Activated T-cell treated with anti-CD3 and anti-CD28 coated beads, Interleukin-2, amount 50 U/mL, for 24 hours (primary cell): ENCODE results near the gene IVNS1ABP.
"Not testable (repeated sequence)": the region's sequence is repeated elsewhere in the genome, so short reads cannot be mapped to it uniquely, and the experiment has no call there.

Source experiments
- DNase-seq: peaks from one replicate; pipeline ENCODE4 v3.0.0-alpha.2; 2020
- H3K27ac Mint-ChIP-seq: 2 replicates; pipeline ENCODE4 v1.8.0; 2020; ENCODE audit warnings: mild to moderate bottlenecking, mixed read lengths
- H3K27me3 Mint-ChIP-seq: 2 replicates; pipeline ENCODE4 v1.8.0; 2020; ENCODE audit warnings: mixed read lengths
- H3K36me3 Mint-ChIP-seq: 2 replicates; pipeline ENCODE4 v1.8.0; 2020; ENCODE audit warnings: low read depth, mixed read lengths
- H3K4me1 Mint-ChIP-seq: 2 replicates; pipeline ENCODE4 v1.8.0; 2020; ENCODE audit warnings: low read depth, mixed read lengths
- H3K4me3 Mint-ChIP-seq: 2 replicates; pipeline ENCODE4 v1.8.0; 2020; ENCODE audit warnings: mild to moderate bottlenecking, moderate library complexity, mixed read lengths
- H3K9me3 Mint-ChIP-seq: 2 replicates; pipeline ENCODE4 v1.8.0; 2020; ENCODE audit warnings: mixed read lengths

IVNS1ABP gene

GRCh38 chr1:185267301-185267700, 49.7 kb downstream of the IVNS1ABP start:
- no peaks in the 10 kb centered on the region for H3K36me3 Mint-ChIP-seq
- H3K27me3 Mint-ChIP-seq: no peaks in the 10 kb centered on the region
- no peak for DNase-seq
- H3K9me3 Mint-ChIP-seq: no peaks in the 10 kb centered on the region
- no peak overlapping the region for H3K27ac Mint-ChIP-seq
- no peak overlapping the region for H3K4me3 Mint-ChIP-seq
- H3K4me1 Mint-ChIP-seq: no peaks in the 10 kb centered on the region

- Mint-ChIP-seq H3K36me3 (no peaks in the 10 kb centered on the region), H3K27me3 (no peaks in the 10 kb centered on the region), H3K9me3 (no peaks in the 10 kb centered on the region), H3K4me3 (no peak overlapping the region), H3K4me1 (peaks cover 6% of the 10 kb centered on the region), H3K27ac (no peak overlapping the region)
- DNase-seq: no peak
Measured at GRCh38 chr1:185265314-185265713, 51.7 kb downstream of the IVNS1ABP start.

GRCh38 chr1:185263780-185264179, 53.3 kb downstream of the IVNS1ABP start:
- Mint-ChIP-seq H3K36me3 (no peaks in the 10 kb centered on the region), H3K4me1 (peaks cover 7% of the 10 kb centered on the region), H3K27ac (no peak overlapping the region), H3K4me3 (no peak overlapping the region), H3K27me3 (no peaks in the 10 kb centered on the region), H3K9me3 (peaks cover 5% of the 10 kb centered on the region)
- DNase-seq: no peak

GRCh38 chr1:185263292-185263691, 53.8 kb downstream of the IVNS1ABP start:
- no peaks in the 10 kb centered on the region for H3K27me3 Mint-ChIP-seq
- H3K36me3 Mint-ChIP-seq: no peaks in the 10 kb centered on the region
- no peak overlapping the region for H3K27ac Mint-ChIP-seq
- H3K9me3 Mint-ChIP-seq: peaks cover 5% of the 10 kb centered on the region
- H3K4me3 Mint-ChIP-seq: no peak overlapping the region
- peaks cover 7% of the 10 kb centered on the region for H3K4me1 Mint-ChIP-seq
- no peak for DNase-seq

- Mint-ChIP-seq H3K27ac (no peak overlapping the region), H3K4me3 (no peak overlapping the region), H3K27me3 (no peaks in the 10 kb centered on the region), H3K36me3 (no peaks in the 10 kb centered on the region), H3K4me1 (peaks cover 14% of the 10 kb centered on the region), H3K9me3 (peaks cover 5% of the 10 kb centered on the region)
- DNase-seq: no peak
Measured at GRCh38 chr1:185262151-185262550, 54.9 kb downstream of the IVNS1ABP start.

DNA sequence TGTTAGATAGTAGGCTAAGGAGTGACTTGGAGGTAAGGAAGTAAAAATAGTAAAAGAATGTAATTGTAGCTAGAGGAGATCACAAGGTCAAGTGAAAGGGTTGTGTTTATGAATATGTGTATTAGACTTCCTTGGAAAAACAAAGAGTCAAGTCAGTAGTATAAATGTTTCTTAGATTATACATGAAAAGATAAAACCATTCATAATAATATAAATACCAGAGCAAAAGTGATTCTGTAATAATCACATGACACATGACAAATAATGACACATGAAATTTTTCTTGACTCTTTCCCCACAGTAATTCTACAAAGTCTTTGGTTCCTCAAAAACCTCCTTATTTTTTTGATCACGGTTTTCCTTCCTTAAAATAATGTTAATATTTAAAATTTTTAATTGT, 56.4 kb downstream of the IVNS1ABP start:
- H3K9me3 Mint-ChIP-seq: peaks cover 5% of the 10 kb centered on the region
- DNase-seq: no peak
- no peak overlapping the region for H3K27ac Mint-ChIP-seq
- no peaks in the 10 kb centered on the region for H3K36me3 Mint-ChIP-seq
- no peak overlapping the region for H3K4me3 Mint-ChIP-seq
- no peaks in the 10 kb centered on the region for H3K27me3 Mint-ChIP-seq
- H3K4me1 Mint-ChIP-seq: peaks cover 18% of the 10 kb centered on the region

- DNase-seq: no peak
- Mint-ChIP-seq H3K4me1 (peaks cover 18% of the 10 kb centered on the region), H3K36me3 (peaks cover 2% of the 10 kb centered on the region), H3K9me3 (peaks cover 9% of the 10 kb centered on the region), H3K27me3 (no peaks in the 10 kb centered on the region), H3K27ac (no peak overlapping the region), H3K4me3 (no peak overlapping the region)
Measured at GRCh38 chr1:185258676-185259075, 58.4 kb downstream of the IVNS1ABP start.

DNA sequence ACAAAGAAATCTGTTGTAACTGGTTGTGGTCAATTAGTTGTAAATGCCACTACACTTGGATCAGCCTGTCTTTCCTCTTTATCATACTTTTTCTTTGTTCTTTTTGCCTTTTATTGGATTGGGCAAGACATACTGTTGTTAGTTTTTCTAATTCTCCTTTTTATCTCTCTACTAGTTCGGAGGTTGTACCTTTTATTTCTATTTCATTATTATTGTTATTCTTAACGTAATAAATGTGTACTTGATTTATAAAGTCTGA, 59.2 kb downstream of the IVNS1ABP start:
- Mint-ChIP-seq H3K36me3 (peaks cover 2% of the 10 kb centered on the region), H3K4me3 (peak overlapping the region; percentile 8), H3K27ac (no peak overlapping the region), H3K4me1 (peaks cover 18% of the 10 kb centered on the region), H3K9me3 (peaks cover 9% of the 10 kb centered on the region), H3K27me3 (no peaks in the 10 kb centered on the region)
- no peak for DNase-seq

- not testable (repeated sequence) for H3K27me3 Mint-ChIP-seq, H3K36me3 Mint-ChIP-seq, DNase-seq, H3K9me3 Mint-ChIP-seq
- H3K27ac Mint-ChIP-seq: peak overlapping the region; percentile 63
- peaks cover 18% of the 10 kb centered on the region for H3K4me1 Mint-ChIP-seq
- H3K4me3 Mint-ChIP-seq: peak overlapping the region; percentile 51
Measured at GRCh38 chr1:185257116-185257949, 59.7 kb downstream of the IVNS1ABP start.

- DNase-seq, H3K27ac Mint-ChIP-seq, H3K27me3 Mint-ChIP-seq, H3K9me3 Mint-ChIP-seq, H3K36me3 Mint-ChIP-seq, H3K4me3 Mint-ChIP-seq: not testable (repeated sequence)
- peaks cover 14% of the 10 kb centered on the region for H3K4me1 Mint-ChIP-seq
Measured at GRCh38 chr1:185255595-185255994, 61.4 kb downstream of the IVNS1ABP start.

GRCh38 chr1:185252404-185252803, 64.6 kb downstream of the IVNS1ABP start:
- not testable (repeated sequence) for H3K4me3 Mint-ChIP-seq, H3K27ac Mint-ChIP-seq, H3K9me3 Mint-ChIP-seq, DNase-seq, H3K36me3 Mint-ChIP-seq, H3K27me3 Mint-ChIP-seq
- peaks cover 15% of the 10 kb centered on the region for H3K4me1 Mint-ChIP-seq

DNA sequence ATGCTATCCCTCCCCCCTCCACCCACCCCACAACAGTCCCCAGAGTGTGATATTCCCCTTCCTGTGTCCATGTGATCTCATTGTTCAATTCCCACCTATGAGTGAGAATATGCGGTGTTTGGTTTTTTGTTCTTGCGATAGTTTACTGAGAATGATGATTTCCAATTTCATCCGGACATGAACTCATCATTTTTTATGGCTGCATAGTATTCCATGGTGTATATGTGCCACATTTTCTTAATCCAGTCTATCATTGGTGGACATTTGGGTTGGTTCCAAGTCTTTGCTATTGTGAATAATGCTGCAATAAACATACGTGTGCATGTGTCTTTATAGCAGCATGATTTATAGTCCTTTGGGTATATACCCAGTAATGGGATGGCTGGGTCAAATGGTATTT, 65.1 kb downstream of the IVNS1ABP start:
- H3K36me3 Mint-ChIP-seq, H3K27me3 Mint-ChIP-seq, H3K4me3 Mint-ChIP-seq, H3K9me3 Mint-ChIP-seq, DNase-seq, H3K27ac Mint-ChIP-seq: not testable (repeated sequence)
- H3K4me1 Mint-ChIP-seq: peaks cover 15% of the 10 kb centered on the region

DNA sequence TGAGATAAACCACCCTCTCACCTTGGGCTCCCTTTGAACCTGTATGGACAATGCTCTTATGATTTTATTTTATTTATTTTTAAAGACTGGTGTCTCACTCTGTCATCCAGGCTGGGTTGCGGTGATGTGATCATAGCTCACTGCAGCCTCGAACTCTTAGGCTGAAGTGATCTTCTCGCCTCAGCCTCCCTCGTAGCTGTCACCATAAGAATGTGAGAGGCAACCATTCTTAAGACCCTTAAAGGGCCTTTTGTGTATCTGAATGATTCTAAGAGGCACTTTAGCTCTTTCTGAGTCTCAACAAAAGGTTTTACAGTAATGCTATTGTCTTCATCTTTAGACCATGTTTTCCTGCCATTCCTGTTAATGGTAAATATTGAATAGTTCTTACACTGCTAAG, 67.0 kb downstream of the IVNS1ABP start:
- no peak for DNase-seq
- Mint-ChIP-seq H3K4me1 (peaks cover 11% of the 10 kb centered on the region), H3K36me3 (peaks cover 2% of the 10 kb centered on the region), H3K9me3 (peaks cover 4% of the 10 kb centered on the region), H3K4me3 (no peak overlapping the region), H3K27me3 (no peaks in the 10 kb centered on the region), H3K27ac (no peak overlapping the region)

DNA sequence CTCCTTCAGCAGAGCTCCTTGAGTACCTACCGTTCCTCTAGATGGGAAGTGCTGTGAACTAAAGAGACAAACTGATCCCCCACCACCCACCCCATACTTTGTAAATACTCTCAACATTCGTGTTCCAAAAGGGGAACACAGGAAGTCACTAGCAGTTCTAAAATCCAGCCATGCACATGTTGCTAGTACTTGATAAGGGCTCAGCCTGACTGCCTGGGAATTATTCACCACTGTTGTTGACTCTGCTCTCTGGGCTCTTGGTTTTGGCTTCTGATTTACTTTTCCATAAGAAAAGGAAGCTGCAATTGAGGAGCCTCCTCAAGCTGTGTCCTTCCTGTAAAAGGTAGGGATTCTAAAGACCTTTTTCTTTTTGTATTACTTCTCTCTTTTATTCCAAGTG, 67.5 kb downstream of the IVNS1ABP start:
- H3K9me3 Mint-ChIP-seq: no peaks in the 10 kb centered on the region
- no peaks in the 10 kb centered on the region for H3K36me3 Mint-ChIP-seq
- no peak for DNase-seq
- no peaks in the 10 kb centered on the region for H3K27me3 Mint-ChIP-seq
- H3K4me1 Mint-ChIP-seq: peaks cover 11% of the 10 kb centered on the region
- no peak overlapping the region for H3K4me3 Mint-ChIP-seq
- no peak overlapping the region for H3K27ac Mint-ChIP-seq
